Activated naive CD4-positive, alpha-beta T cell treated with anti-CD3 and anti-CD28 coated beads, Interleukin-2, amount 50 U/mL, for 16 hours (primary cell): Measurements from ENCODE around the gene EP400.
"Not testable (repeated sequence)": the region's sequence is repeated elsewhere in the genome, so short reads cannot be mapped to it uniquely, and the experiment has no call there.

ENCODE experiments used
- DNase-seq: peaks from one replicate; pipeline ENCODE4 v3.0.0-alpha.2; 2020

Gene EP400

GRCh38 chr12:132021031-132021871 lies 71.5 kb downstream of the EP400 start:
- no peak for DNase-seq

DNA sequence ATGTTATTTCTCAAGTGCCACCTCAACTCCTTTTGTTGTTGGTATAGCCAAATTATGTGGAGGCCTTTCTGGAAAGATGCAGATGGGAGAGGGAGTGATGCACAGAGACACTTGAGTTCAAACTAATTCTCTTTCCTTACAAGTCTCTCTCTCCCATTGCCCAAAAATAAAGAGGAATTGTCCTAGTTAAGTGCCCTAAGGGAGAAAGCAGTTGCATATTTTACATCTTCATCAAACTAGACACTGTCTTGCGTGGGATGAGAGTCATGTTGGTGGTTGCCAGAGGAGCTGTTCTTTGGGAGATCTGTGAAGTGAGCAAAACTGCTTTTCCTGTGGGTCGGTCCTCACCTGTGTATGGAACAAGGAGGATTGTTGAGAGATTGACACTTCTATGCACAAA lies 72.2 kb downstream of the EP400 start:
- no peak for DNase-seq

GRCh38 chr12:132023658-132024057 lies 73.9 kb downstream of the EP400 start:
- no peak for DNase-seq

DNA sequence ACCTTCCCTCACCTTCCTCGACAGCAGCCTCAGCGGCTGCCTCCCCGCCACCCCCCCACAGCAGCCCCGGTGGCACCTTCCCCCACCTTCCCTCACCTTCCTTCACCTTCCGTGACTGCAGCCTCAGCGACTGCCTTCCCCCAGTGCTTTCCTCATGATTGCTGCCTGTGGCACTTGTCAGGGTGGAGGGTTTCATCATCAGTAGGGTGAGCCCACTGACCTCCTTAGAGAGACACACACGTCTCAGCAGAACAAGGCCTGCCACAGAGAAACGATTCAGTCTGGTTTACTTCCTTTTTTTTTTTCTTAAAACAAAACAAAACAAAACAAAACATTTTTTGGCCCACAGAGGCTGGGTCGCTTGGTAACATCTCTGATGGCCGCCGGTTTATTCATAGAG lies 75.0 kb downstream of the EP400 start:
- no peak for DNase-seq

- DNase-seq, result no peak
These were observed 75.8 kb downstream of the EP400 start for GRCh38 chr12:132025526-132025925.

DNA sequence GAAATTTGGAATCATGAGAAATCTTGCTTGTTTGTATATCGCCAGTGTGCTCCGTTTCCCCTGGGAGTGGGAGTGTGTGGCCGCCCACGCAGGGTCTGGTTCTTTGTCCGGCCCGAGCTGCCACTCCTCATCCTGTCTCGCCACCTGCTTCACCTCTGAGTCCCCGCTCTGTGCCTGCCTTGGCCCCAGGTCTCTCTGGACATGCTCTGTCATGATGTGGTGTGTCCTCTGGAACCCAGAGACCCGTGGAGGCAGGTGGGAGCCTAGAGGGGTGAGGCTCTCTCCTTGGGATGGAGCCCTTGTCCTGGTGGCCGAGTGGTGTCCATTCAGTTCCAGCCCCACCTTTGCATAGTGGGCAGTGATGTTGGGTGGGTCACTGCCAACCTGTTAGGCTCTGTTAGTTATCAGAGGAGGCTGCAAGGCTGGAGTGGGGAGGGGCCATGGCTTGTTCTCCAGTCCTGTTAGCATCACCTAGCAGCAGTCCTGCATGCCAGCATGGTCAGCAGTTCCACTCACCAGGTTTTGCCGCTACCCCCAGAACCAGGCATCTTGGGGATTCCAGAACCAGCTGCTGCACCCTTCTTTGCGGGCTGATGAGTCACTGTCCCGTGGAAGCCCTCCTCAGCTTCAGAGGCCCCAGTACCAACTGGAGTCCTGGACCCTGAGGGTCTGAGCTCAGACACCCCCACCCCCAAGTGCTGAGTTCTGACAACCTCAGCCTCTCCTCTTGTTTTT lies 76.5 kb downstream of the EP400 start:
- no peak for DNase-seq

DNA sequence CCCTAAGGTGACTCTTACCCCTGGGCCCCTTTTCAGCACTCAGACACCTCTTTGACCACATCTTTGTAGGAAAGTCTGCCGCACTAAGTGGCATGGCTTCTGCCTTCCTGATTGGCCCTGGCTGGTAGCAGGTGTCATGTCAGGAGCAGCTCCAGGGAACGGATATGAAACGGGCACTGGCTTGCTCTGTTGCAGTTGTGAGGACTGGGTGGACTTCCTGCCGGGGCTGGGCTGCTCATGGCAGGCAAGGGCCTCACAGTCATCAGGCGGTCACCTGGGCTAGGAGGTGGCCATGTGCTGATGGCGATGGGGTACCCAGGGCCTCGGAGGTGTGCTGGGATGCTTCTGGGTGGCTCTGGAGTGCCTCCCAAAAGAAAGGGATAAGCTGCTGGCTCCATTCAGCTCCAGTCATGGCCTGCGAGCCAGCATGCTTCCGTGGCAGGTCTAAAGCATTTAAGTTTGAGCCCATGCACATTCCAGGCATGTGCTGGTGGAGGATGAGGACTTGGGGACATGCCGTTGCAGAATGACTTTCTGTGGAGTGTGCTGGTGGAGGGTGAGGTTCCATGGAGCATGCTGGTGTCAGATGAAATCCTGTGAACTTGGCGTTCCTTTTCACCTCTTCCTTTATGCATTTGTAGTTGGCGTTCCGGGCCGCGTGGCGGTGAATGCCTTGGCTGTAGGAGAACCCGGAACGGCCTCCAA lies 77.2 kb downstream of the EP400 start:
- no peak for DNase-seq

GRCh38 chr12:132027636-132028035 lies 77.9 kb downstream of the EP400 start:
- no peak for DNase-seq

GRCh38 chr12:132028111-132028510 lies 78.4 kb downstream of the EP400 start:
- no peak for DNase-seq

GRCh38 chr12:132029503-132030300 lies 80.0 kb downstream of the EP400 start:
- no peak for DNase-seq

DNA sequence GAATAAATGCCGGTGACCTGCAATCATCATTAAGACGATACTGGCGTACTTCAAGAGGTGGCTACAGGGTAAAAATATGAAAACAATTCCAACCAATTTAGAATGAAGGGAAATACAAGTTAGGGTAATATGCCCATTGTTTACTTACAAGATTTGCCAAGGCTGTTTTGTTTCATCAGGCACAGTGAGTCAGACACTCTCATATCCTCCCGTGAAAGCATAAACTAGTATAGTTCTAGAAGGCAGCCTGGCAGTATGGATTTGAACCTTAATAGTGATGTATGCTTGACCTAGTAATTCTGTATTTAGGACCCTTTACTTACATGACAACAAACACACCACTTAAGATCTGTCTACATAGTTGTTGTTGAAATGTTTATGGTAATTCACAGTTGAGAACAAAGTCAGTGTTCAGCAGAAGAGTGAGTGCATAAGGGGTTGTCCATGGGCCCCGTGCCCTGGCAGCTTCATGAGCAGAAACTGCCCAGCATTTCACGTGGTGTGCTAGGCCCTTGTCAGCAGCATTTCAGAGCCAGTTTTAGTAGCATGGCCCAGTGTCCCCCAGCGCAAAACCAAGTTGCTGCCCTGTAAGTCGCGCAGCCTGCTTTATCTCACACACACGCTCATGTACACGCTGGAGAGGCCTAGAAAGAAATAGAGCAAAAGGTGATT lies 80.8 kb downstream of the EP400 start:
- DNase-seq, result no peak

- DNase-seq, result no peak
These were observed 83.9 kb downstream of the EP400 start for GRCh38 chr12:132033627-132034026.

GRCh38 chr12:132036063-132036683 lies 86.4 kb downstream of the EP400 start:
- DNase-seq, result no peak

- DNase-seq, result no peak
These were observed 91.3 kb downstream of the EP400 start for GRCh38 chr12:132040906-132041606.

DNA sequence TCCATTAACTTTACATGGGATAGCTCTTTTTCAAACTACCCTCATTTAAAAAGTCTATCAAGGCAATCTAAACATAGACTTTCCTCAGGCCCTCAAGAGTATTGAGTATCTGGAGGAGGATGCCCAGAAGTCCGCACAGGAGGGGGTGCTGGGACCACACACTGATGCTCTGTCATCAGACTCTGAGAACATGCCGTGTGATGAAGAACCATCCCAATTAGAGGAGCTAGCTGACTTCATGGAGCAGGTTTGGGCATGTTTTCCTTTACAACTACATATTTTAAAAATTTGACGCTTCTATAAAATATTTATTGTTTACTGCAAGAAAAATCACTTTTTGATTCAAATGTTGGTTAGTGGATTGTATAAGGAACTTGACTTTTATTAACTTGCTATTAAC lies 93.5 kb downstream of the EP400 start:
- DNase-seq, result no peak

DNA sequence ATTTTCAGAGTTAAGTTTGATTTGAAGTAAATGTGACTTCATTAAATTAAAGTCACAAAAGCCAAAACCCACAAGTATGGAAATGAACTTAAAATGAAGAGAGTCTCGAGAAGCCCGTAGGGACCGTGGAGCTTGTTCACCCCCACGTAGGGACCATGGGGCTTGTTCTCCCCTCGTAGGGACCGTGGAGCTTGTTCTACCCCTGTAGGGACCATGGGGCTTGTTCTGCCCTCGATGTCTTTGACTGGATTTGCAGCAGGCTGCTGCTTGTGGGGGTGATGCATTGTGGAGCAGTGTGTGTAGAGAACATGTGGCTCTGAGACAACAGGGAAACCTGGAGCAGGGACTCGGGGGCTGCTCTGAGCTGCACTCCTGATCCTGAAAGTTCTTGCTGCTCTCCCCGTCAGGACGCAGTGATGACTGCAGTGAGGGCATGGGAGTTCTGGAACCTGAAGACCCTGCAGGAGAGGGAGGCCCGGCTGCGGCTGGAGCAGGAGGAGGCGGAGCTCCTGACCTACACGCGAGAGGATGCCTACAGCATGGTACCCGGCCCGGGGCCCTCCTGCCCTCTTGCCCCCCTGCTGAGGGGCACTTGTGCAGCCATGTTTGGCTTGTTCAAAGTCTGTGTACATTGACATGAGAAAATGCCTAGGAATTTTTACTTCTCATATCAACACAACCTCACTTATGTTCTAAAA lies 94.2 kb downstream of the EP400 start:
- no peak for DNase-seq

DNA sequence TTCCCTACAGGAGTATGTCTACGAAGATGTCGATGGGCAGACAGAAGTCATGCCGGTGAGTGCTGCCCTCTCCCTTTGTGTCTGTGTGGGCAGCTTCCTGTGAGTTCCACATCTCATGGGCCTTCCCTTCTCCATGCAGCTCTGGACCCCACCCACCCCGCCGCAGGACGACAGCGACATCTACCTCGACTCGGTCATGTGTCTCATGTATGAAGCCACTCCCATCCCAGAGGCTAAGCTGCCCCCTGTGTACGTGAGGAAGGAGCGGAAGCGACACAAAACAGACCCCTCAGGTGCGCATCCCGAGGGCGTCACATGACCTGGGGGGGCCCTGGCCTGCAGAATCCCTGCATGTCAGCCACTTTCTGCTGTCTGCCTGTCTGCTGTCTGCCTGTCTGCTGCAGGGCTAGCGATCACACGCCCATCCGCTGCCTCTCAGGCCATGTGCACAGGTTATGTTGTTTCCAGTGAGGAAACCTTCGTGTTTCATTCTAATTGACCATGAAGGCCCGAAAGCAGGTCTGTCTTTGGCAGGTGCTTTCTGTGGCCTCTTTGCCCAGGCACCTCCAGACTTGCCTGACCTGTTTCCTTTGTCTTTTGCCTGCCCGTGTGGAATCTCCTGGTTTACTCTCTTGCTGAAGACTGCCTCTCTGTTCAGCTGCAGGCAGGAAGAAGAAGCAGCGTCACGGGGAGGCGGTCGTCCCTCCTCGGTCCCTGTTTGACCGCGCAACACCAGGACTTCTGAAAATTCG lies 95.1 kb downstream of the EP400 start:
- no peak for DNase-seq

GRCh38 chr12:132045751-132046150 lies 96.0 kb downstream of the EP400 start:
- DNase-seq, result no peak

GRCh38 chr12:132046561-132046960 lies 96.8 kb downstream of the EP400 start:
- no peak for DNase-seq

GRCh38 chr12:132047630-132048029 lies 97.9 kb downstream of the EP400 start:
- not testable (repeated sequence) for DNase-seq
